Smooth muscle cell (in vitro differentiated cells): ENCODE results near the gene RBFOX2. TPM values are rescaled to one million over a fixed set of nuclear protein-coding genes. Genes with fewer than 3 reads are reported as not detected.
A peak's percentile ranks its signal among the peaks of the same experiment; 100 is the strongest.

Experiments used
- DNase-seq: peaks from one replicate; lab custom pipeline; 2025; ENCODE audit not compliant: unreplicated experiment; lab: John Stamatoyannopoulos, UW
- H2AFZ ChIP-seq: fragments of 200-600 bp; sonication (generic); 2 replicates; pipeline ENCODE4 v1.6.0; 2016; ENCODE audit warnings: antibody characterized with exemption, low read depth, mild to moderate bottlenecking
- H3F3A ChIP-seq: fragments of 200-600 bp; sonication (generic); 2 replicates; pipeline ENCODE4 v1.6.0; 2017; ENCODE audit warnings: antibody characterized with exemption, low read depth
- H3K27ac ChIP-seq: fragments of 200-600 bp; sonication (generic); 2 replicates; pipeline ENCODE4 v1.5.1; 2016; ENCODE audit warnings: low read depth, mild to moderate bottlenecking
- H3K27me3 ChIP-seq: fragments of 200-600 bp; sonication (generic); 2 replicates; pipeline ENCODE4 v1.6.1; 2016; ENCODE audit warnings: low read depth, mild to moderate bottlenecking
- H3K36me3 ChIP-seq: fragments of 200-600 bp; sonication (generic); 2 replicates; pipeline ENCODE4 v1.5.1; 2016; ENCODE audit warnings: low read depth
- H3K4me1 ChIP-seq: fragments of 200-600 bp; sonication (generic); 2 replicates; pipeline ENCODE4 v1.5.1; 2016; ENCODE audit warnings: low read depth
- H3K4me2 ChIP-seq: fragments of 200-600 bp; sonication (generic); 2 replicates; pipeline ENCODE4 v1.6.0; 2016; ENCODE audit warnings: mild to moderate bottlenecking
- H3K4me3 ChIP-seq: fragments of 200-600 bp; sonication (generic); 2 replicates; pipeline ENCODE4 v1.5.1; 2016; ENCODE audit warnings: mild to moderate bottlenecking
- H3K79me2 ChIP-seq: fragments of 200-600 bp; sonication (generic); 2 replicates; pipeline ENCODE4 v1.6.0; 2016; ENCODE audit warnings: low read depth, mild to moderate bottlenecking
- H3K9ac ChIP-seq: fragments of 200-600 bp; sonication (generic); 2 replicates; pipeline ENCODE4 v1.6.0; 2016; ENCODE audit warnings: low read depth
- H3K9me3 ChIP-seq: fragments of 200-600 bp; sonication (generic); replicated peaks from 2 replicates; pipeline ENCODE4 v1.5.1; 2016; ENCODE audit warnings: low read depth
- H4K20me1 ChIP-seq: fragments of 200-600 bp; sonication (generic); 2 replicates; pipeline ENCODE4 v1.6.0; 2016; ENCODE audit warnings: low read depth
- WGBS: methylation state at CpG from one replicate; pipeline ENCODE4 v1.1.7; 2016; ENCODE audit warnings: low lambda C conversion rate; 5-methylcytosine and 5-hydroxymethylcytosine counted together
- polyA plus RNA-seq: library from polyadenylated mRNA; unstranded; fragments of >200 nt; fragmentation: Nextera tagmentation; extraction: Ambion mirVana; gene quantifications from 2 replicates; pipeline ENCODE4 v1.2.1, GENCODE V29; 2016
- total RNA-seq: library from RNA; depleted of rRNA; stranded (reverse); fragments of >200 nt; gene quantifications from 2 replicates; pipeline ENCODE4 v1.2.3, GENCODE V29; 2014
- TF ChIP-seq, protein P1 (sequence below): fragments of 200-600 bp; sonication (generic); IDR thresholded peaks from 2 replicates; pipeline ENCODE4 v1.5.1; 2017; ENCODE audit warnings: borderline replicate concordance, mild to moderate bottlenecking, antibody characterized with exemption; ENCODE audit not compliant: insufficient read depth, poor library complexity, severe bottlenecking

The RBFOX2 gene
- total and polyA plus RNA-seq, 2 experiments from 2014 or later: 128 to 144 TPM

DNA sequence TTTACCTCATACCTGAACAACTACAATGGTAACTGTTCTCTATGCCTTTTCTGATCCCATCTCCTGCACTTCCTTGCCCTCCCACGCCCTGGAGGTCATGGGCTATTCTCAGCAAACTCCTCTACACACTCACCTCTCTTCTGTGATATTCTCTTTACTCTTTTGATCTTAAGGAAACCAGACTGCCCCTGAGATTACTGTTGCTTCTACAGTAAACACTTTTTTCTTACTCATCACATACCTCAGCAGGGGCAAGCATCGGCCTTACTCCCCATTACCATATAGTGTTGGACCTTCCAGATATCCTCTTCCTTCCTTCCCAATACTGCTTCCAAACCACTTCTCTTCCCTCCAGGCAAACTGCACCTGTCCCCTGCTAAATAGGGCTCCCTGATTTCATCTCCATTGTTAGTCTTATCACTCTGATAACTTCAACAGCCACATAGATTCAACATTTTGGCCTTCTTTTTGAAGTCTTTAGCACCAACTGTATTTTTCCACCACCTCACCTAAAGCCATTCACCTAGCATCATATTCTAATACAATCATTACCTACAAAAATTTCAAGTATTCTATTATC is 141.2 kb downstream of the RBFOX2 start:
- Histone ChIP-seq H3F3A (peaks cover 16% of the 10 kb centered on the region), H2AFZ (no peak overlapping the region), H3K4me2 (no peak overlapping the region), H4K20me1 (peaks cover 64% of the 10 kb centered on the region), H3K79me2 (peaks cover 2% of the 10 kb centered on the region), H3K27ac (peak overlapping the region; percentile 34), H3K4me1 (peaks cover 14% of the 10 kb centered on the region), H3K9ac (no peak overlapping the region), H3K4me3 (no peak overlapping the region), H3K9me3 (no peaks in the 10 kb centered on the region), H3K36me3 (no peaks in the 10 kb centered on the region), H3K27me3 (no peaks in the 10 kb centered on the region)
- DNase-seq: no peak
- TF ChIP-seq, protein P1, sequence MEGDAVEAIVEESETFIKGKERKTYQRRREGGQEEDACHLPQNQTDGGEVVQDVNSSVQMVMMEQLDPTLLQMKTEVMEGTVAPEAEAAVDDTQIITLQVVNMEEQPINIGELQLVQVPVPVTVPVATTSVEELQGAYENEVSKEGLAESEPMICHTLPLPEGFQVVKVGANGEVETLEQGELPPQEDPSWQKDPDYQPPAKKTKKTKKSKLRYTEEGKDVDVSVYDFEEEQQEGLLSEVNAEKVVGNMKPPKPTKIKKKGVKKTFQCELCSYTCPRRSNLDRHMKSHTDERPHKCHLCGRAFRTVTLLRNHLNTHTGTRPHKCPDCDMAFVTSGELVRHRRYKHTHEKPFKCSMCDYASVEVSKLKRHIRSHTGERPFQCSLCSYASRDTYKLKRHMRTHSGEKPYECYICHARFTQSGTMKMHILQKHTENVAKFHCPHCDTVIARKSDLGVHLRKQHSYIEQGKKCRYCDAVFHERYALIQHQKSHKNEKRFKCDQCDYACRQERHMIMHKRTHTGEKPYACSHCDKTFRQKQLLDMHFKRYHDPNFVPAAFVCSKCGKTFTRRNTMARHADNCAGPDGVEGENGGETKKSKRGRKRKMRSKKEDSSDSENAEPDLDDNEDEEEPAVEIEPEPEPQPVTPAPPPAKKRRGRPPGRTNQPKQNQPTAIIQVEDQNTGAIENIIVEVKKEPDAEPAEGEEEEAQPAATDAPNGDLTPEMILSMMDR: no peak
- WGBS: 32% methylated on average over 2 of the region's 2 CpGs

DNA sequence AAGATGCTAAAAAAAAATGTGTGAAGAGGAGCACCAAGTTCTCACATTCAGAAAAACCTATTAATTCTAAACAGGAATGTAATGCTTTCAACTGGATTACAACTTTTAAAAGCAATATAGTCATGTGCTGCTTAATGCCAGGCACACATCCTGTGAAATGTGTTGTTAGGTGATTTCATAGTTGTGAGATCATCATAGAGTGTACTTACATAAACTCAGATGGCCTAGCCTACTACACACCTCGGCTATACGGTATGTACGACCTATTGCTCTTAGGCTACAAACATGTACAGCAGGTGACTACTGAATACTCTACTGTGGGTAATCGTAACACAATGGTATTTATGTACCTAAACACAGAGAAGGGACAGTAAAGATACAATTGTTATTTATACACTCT is 142.3 kb downstream of the RBFOX2 start:
- DNase-seq: no peak
- TF ChIP-seq, protein P1: no peak
- H3F3A ChIP-seq: peaks cover 16% of the 10 kb centered on the region
- no peaks in the 10 kb centered on the region for H3K9me3 ChIP-seq
- H3K4me3 ChIP-seq: no peak overlapping the region
- peaks cover 20% of the 10 kb centered on the region for H3K4me1 ChIP-seq
- H3K9ac ChIP-seq: no peak overlapping the region
- H3K27me3 ChIP-seq: no peaks in the 10 kb centered on the region
- H3K4me2 ChIP-seq: no peak overlapping the region
- 96% methylated on average over 4 of the region's 4 CpGs for WGBS
- H3K27ac ChIP-seq: no peak overlapping the region
- H3K36me3 ChIP-seq: no peaks in the 10 kb centered on the region
- H2AFZ ChIP-seq: no peak overlapping the region
- H3K79me2 ChIP-seq: peaks cover 11% of the 10 kb centered on the region
- H4K20me1 ChIP-seq: peaks cover 53% of the 10 kb centered on the region

DNA sequence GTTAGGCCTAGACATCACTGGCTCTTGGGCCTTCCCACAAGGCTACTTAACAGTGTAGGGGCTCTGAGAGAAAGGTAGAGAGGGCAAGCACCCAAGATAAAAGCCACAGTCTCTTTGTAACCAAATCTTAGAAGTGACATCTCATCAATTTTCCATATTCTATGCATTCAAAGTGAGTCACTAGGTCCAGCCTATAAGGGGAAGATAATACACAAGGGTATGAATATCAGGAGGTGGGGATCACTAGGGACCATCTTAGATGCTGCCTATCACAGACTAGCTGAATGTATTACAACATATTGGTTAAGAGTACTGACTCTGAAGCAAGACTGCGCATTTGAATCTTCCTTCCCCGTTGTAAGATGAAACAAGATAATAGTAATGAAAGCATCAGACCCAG is 144.1 kb downstream of the RBFOX2 start:
- no peak for DNase-seq
- no peak overlapping the region for H2AFZ ChIP-seq
- TF ChIP-seq, protein P1: no peak
- H3K9ac ChIP-seq: no peak overlapping the region
- peaks cover 29% of the 10 kb centered on the region for H3K79me2 ChIP-seq
- H3K36me3 ChIP-seq: no peaks in the 10 kb centered on the region
- H3K4me1 ChIP-seq: peaks cover 20% of the 10 kb centered on the region
- H3K9me3 ChIP-seq: no peaks in the 10 kb centered on the region
- H3K27me3 ChIP-seq: no peaks in the 10 kb centered on the region
- 89% methylated on average over 2 of the region's 2 CpGs for WGBS
- H3F3A ChIP-seq: peaks cover 16% of the 10 kb centered on the region
- peaks cover 37% of the 10 kb centered on the region for H4K20me1 ChIP-seq
- H3K4me3 ChIP-seq: no peak overlapping the region
- H3K4me2 ChIP-seq: no peak overlapping the region
- no peak overlapping the region for H3K27ac ChIP-seq

DNA sequence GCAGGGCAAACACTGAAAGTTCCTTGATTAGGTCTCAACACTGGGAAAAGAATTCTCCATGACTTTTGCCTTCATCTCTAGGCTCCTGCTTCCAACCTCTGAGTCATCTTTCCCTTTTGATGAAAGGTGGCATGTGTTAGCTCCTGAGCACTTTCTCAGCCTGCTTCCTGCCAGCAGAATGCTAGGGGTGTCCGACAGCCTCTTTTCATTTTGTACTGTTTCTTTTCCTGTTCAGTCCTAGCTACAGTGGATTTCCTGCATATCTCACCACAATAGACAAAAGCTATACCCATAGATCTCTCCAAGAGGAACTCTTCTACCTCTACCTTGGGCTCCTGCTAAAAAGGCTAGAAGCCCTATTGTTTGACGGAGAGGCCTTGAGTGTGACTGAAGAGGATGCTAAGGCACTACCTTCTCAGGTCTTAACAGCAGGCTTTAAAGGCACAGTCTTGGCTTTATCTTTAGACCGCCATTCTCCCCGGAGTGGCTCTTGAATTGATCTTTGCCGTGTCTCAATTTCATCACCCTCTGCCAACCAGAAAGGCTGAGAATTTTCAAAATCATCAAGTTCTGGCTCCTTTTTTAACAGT is 145.5 kb downstream of the RBFOX2 start:
- Histone ChIP-seq H3K4me3 (no peak overlapping the region), H3K9me3 (no peaks in the 10 kb centered on the region), H4K20me1 (peaks cover 29% of the 10 kb centered on the region), H3K9ac (no peak overlapping the region), H3K79me2 (peaks cover 43% of the 10 kb centered on the region), H3F3A (peaks cover 16% of the 10 kb centered on the region), H3K36me3 (no peaks in the 10 kb centered on the region), H3K27ac (peak overlapping the region; percentile 57), H3K27me3 (no peaks in the 10 kb centered on the region), H3K4me2 (peak overlapping the region; percentile 63), H3K4me1 (peaks cover 20% of the 10 kb centered on the region), H2AFZ (no peak overlapping the region)
- TF ChIP-seq, protein P1: no peak
- DNase-seq: no peak
- 56% methylated on average over 5 of the region's 5 CpGs for WGBS
